Measurements from ENCODE around the gene RAD54L2. TPM values are rescaled to one million over a fixed set of nuclear protein-coding genes. Genes with fewer than 3 reads are reported as not detected.

The RAD54L2 gene
- total RNA-seq, 1 experiment from 2014 or later = 36.5 TPM

DNA sequence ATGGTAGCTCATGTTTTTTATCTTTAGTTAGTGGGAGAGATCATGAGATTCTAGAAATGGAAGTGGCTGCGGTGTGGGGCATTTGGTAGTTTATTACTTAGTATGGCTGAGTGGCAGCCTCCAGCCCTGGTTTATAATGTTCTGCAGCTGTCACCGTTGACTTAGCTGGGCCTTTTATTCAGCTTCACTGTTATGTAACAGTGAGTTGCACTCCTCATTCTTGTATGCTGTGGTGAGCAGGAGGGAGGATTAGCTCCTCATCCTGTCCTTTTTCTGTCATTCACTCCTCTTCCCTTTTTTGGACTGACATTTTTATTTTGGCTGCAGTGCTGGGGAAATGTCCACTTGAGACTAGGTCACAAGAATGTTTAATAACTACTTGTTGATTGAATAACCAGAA lies 29.5 kb downstream of the RAD54L2 start:
- Mint-ChIP-seq H3K36me3 (ENCODE audit: insufficient read depth, unreplicated experiment) (peaks cover 22% of the 10 kb centered on the region), H3K4me1 (ENCODE audit: low read depth, unreplicated experiment) (peaks cover 15% of the 10 kb centered on the region), H3K27me3 (ENCODE audit: insufficient read depth, unreplicated experiment) (no peaks in the 10 kb centered on the region), H3K9me3 (ENCODE audit: unreplicated experiment) (no peaks in the 10 kb centered on the region), H3K4me3 (ENCODE audit: unreplicated experiment) (no peak overlapping the region), H3K27ac (ENCODE audit: unreplicated experiment) (no peak overlapping the region)
- ChIA-PET POLR2A (interaction anchor here (0.6 kb wide), 2 partner anchors 69 to 103 kb away, joined by 4 to 9 read pairs; no protein-coding TSS in a partner anchor), CTCF (interaction anchor here (1.0 kb wide), 1 partner anchor 66 kb away, joined by 4 read pairs; no protein-coding TSS in a partner anchor)
- H3K9me3 ChIP-seq = no peaks in the 10 kb centered on the region
- H3K4me3 ChIP-seq (ENCODE audit: low read depth, low read length) = no peak overlapping the region
- intact Hi-C loops (cut with micrococcal nuclease; ENCODE audit: unreplicated experiment) = no loop called here
- peak in 1 of 2 experiments; percentile 5 for DNase-seq
- no TSS peak for BruUV-seq (replicated peaks)
- H3K4me1 ChIP-seq = peaks cover 3% of the 10 kb centered on the region; the same call in 1 of the 2 replicates
- H3K27me3 ChIP-seq (replicated peaks; ENCODE audit: control insufficient read depth, insufficient read depth, low read length) = no peaks in the 10 kb centered on the region
- TF ChIP-seq, protein P1, sequence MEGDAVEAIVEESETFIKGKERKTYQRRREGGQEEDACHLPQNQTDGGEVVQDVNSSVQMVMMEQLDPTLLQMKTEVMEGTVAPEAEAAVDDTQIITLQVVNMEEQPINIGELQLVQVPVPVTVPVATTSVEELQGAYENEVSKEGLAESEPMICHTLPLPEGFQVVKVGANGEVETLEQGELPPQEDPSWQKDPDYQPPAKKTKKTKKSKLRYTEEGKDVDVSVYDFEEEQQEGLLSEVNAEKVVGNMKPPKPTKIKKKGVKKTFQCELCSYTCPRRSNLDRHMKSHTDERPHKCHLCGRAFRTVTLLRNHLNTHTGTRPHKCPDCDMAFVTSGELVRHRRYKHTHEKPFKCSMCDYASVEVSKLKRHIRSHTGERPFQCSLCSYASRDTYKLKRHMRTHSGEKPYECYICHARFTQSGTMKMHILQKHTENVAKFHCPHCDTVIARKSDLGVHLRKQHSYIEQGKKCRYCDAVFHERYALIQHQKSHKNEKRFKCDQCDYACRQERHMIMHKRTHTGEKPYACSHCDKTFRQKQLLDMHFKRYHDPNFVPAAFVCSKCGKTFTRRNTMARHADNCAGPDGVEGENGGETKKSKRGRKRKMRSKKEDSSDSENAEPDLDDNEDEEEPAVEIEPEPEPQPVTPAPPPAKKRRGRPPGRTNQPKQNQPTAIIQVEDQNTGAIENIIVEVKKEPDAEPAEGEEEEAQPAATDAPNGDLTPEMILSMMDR (IDR thresholded peaks at IDR 0.05; ENCODE audit: insufficient read depth in 1 of 2, low read depth in 1 of 2, low read length in 1 of 2, severe bottlenecking in 1 of 2, unreplicated experiment in 1 of 2) = no peak
- no peaks in the 10 kb centered on the region for H3K36me3 ChIP-seq (ENCODE audit: control insufficient read depth, insufficient read depth, low read length)

DNA sequence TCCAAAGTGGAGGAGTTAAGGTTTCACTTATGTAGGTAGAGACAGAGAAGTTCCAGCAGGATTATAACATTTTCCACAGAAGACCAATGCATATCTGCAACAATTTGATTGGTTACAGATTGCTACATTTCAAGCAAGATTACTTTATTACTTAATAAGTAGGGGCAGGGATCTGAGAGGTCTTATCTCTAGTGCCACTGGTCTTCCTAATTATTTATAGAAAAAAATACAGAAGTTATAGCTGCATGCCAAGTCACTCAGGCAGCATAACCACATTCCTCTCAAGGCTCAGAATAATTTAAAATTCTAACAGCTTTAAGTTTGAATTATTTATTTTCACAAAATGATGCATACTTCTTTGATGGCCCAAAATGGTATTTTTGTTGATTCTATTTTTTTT lies 30.5 kb downstream of the RAD54L2 start:
- Mint-ChIP-seq H3K27me3 (ENCODE audit: insufficient read depth, unreplicated experiment) (no peaks in the 10 kb centered on the region), H3K4me3 (ENCODE audit: unreplicated experiment) (no peak overlapping the region), H3K36me3 (ENCODE audit: insufficient read depth, unreplicated experiment) (peaks cover 26% of the 10 kb centered on the region), H3K9me3 (ENCODE audit: unreplicated experiment) (no peaks in the 10 kb centered on the region), H3K27ac (ENCODE audit: unreplicated experiment) (no peak overlapping the region), H3K4me1 (ENCODE audit: low read depth, unreplicated experiment) (peaks cover 14% of the 10 kb centered on the region)
- TF ChIP-seq, protein P1 (IDR thresholded peaks at IDR 0.05; ENCODE audit: insufficient read depth in 1 of 2, low read depth in 1 of 2, low read length in 1 of 2, severe bottlenecking in 1 of 2, unreplicated experiment in 1 of 2) = no peak
- Histone ChIP-seq H3K36me3 (ENCODE audit: control insufficient read depth, insufficient read depth, low read length) (no peaks in the 10 kb centered on the region), H3K4me3 (ENCODE audit: low read depth, low read length) (no peak overlapping the region), H3K27me3 (replicated peaks; ENCODE audit: control insufficient read depth, insufficient read depth, low read length) (no peaks in the 10 kb centered on the region), H3K4me1 (peaks cover 3% of the 10 kb centered on the region; the same call in 1 of the 2 replicates), H3K9me3 (no peaks in the 10 kb centered on the region)
- no TSS peak for BruUV-seq (replicated peaks)
- CTCF ChIA-PET = no interaction called here
- intact Hi-C loops (cut with micrococcal nuclease; ENCODE audit: unreplicated experiment) = no loop called here
- DNase-seq = no peak
- POLR2A ChIA-PET = no interaction called here

DNA sequence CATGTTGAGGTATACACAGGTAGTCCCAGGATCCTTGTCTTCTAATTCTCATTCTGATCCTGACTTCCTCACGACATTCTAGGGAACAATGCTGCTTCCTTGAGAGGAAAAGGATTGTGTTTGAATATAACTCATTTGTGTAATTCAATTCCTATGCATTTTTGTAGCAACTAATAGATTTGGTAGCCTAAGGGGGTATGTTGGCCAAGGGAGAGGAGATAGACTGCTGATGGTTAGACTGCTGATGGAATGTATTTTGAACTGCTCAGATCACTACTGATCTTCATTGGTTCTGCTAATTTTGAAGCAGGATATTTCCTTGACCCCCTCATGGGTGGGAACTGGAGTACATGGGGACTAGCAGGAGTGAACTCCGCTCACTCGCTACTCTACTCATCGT lies 39.7 kb downstream of the RAD54L2 start:
- POLR2A ChIA-PET = no interaction called here
- 0 out of 2 replicates have a peak, but pooled peaks cover 4% of the 10 kb centered on the region for H3K4me1 ChIP-seq
- CTCF ChIA-PET = no interaction called here
- Mint-ChIP-seq H3K4me3 (ENCODE audit: unreplicated experiment) (no peak overlapping the region), H3K27ac (ENCODE audit: unreplicated experiment) (no peak overlapping the region), H3K4me1 (ENCODE audit: low read depth, unreplicated experiment) (peaks cover 8% of the 10 kb centered on the region), H3K36me3 (ENCODE audit: insufficient read depth, unreplicated experiment) (peaks cover 4% of the 10 kb centered on the region), H3K9me3 (ENCODE audit: unreplicated experiment) (no peaks in the 10 kb centered on the region), H3K27me3 (ENCODE audit: insufficient read depth, unreplicated experiment) (no peaks in the 10 kb centered on the region)
- no peaks in the 10 kb centered on the region for H3K36me3 ChIP-seq (ENCODE audit: control insufficient read depth, insufficient read depth, low read length)
- TF ChIP-seq, protein P1 (IDR thresholded peaks at IDR 0.05; ENCODE audit: insufficient read depth in 1 of 2, low read depth in 1 of 2, low read length in 1 of 2, severe bottlenecking in 1 of 2, unreplicated experiment in 1 of 2) = no peak
- H3K9me3 ChIP-seq = no peaks in the 10 kb centered on the region
- no peaks in the 10 kb centered on the region for H3K27me3 ChIP-seq (replicated peaks; ENCODE audit: control insufficient read depth, insufficient read depth, low read length)
- intact Hi-C loops (cut with micrococcal nuclease; ENCODE audit: unreplicated experiment) = no loop called here
- no peak overlapping the region for H3K4me3 ChIP-seq (ENCODE audit: low read depth, low read length)
- DNase-seq = no peak
- BruUV-seq (replicated peaks) = no TSS peak

All from Caco-2 (cell line).